ENCODE data around the gene PRX. TPM values are rescaled to one million over a fixed set of nuclear protein-coding genes. Genes with fewer than 3 reads are reported as not detected.

Gene PRX, protein sequence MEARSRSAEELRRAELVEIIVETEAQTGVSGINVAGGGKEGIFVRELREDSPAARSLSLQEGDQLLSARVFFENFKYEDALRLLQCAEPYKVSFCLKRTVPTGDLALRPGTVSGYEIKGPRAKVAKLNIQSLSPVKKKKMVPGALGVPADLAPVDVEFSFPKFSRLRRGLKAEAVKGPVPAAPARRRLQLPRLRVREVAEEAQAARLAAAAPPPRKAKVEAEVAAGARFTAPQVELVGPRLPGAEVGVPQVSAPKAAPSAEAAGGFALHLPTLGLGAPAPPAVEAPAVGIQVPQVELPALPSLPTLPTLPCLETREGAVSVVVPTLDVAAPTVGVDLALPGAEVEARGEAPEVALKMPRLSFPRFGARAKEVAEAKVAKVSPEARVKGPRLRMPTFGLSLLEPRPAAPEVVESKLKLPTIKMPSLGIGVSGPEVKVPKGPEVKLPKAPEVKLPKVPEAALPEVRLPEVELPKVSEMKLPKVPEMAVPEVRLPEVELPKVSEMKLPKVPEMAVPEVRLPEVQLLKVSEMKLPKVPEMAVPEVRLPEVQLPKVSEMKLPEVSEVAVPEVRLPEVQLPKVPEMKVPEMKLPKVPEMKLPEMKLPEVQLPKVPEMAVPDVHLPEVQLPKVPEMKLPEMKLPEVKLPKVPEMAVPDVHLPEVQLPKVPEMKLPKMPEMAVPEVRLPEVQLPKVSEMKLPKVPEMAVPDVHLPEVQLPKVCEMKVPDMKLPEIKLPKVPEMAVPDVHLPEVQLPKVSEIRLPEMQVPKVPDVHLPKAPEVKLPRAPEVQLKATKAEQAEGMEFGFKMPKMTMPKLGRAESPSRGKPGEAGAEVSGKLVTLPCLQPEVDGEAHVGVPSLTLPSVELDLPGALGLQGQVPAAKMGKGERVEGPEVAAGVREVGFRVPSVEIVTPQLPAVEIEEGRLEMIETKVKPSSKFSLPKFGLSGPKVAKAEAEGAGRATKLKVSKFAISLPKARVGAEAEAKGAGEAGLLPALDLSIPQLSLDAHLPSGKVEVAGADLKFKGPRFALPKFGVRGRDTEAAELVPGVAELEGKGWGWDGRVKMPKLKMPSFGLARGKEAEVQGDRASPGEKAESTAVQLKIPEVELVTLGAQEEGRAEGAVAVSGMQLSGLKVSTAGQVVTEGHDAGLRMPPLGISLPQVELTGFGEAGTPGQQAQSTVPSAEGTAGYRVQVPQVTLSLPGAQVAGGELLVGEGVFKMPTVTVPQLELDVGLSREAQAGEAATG (N-terminal part only)
- total RNA-seq (2014; rRNA removed) (2.2 and 2.7 TPM in 2 replicates), Bru-seq, nascent RNA (percentile 33 among the genes with signal in this experiment), BruChase-seq, experiment 1, labeled RNA remaining after a 6-hour chase (percentile 48 among the genes with signal in this experiment), BruChase-seq, experiment 2, labeled RNA remaining after a 2-hour chase (percentile 46 among the genes with signal in this experiment)
- long read RNA-seq, partial matches to known transcripts = 2 of 10 reads
- long read RNA-seq, other reads (novel, unspliced or antisense) = 8 of 10 reads

DNA sequence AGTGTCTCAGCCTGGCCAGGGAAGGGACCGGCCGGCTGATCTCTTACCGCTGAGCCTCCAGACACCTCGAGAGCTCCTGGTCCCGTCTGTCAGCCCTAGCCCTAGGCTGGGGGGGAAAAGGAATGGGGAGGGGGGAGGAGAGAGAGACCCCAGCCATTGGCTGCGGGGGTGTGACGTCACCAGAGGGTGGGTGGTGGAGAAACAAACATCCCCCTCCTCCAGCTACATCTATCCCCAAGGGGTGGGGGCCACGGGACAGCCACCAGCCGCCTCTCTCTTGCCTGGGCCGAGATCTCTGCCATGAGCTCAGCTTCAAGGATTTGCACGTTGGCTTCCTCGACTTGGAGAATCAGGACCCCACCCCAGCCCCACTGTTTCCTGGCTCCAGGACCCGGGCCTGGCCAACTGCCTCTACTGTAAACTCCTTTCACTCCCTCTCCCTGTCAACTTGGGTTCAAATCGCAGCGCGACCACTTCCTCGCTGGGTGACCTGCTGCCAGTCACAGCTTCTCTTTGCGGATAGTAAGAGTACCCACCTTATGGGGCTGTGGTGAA lies at the start of gene PRX:
Gene PRX (minus strand): TSS at position 88 of the 555 bp plus-strand sequence. CDS start 5,446 bp downstream, outside the sequence.
- no peak for ATAC-seq
- BruUV-seq (replicated peaks) = no TSS peak
- DNase-seq = no peak
- CTCF ChIA-PET = no interaction called here
- Histone ChIP-seq H4K20me1 (ENCODE audit: low read length) (no peaks in the 10 kb centered on the region), H3K4me3 (ENCODE audit: low read length) (no peak within 1 kb of the TSS), H3K4me1 (ENCODE audit: insufficient read depth, low read length) (no peaks in the 10 kb centered on the region), H3K4me2 (ENCODE audit: low read length) (no peak within 1 kb of the TSS), H3K79me2 (ENCODE audit: low read length) (no peaks in the 10 kb centered on the region), H3F3A (ENCODE audit: low read length, unreplicated experiment) (no peaks in the 10 kb centered on the region), H3K27me3 (ENCODE audit: low read length) (no peaks in the 10 kb centered on the region), H3K27ac (ENCODE audit: low read length) (no peak within 1 kb of the TSS), H2AFZ (ENCODE audit: low read length) (no peak within 1 kb of the TSS), H3K9ac (ENCODE audit: low read length) (no peak within 1 kb of the TSS), H3K9me2 (replicated peaks; ENCODE audit: low read length) (no peaks in the 10 kb centered on the region), H3K9me3 (ENCODE audit: low read length) (no peaks in the 10 kb centered on the region), H3K36me3 (ENCODE audit: low read depth, low read length) (no peaks in the 10 kb centered on the region)
- POLR2A ChIA-PET (ENCODE audit: unreplicated experiment) = no interaction called here
- intact Hi-C loops (cut with micrococcal nuclease) = no loop called here
- TF ChIP-seq, protein P1, sequence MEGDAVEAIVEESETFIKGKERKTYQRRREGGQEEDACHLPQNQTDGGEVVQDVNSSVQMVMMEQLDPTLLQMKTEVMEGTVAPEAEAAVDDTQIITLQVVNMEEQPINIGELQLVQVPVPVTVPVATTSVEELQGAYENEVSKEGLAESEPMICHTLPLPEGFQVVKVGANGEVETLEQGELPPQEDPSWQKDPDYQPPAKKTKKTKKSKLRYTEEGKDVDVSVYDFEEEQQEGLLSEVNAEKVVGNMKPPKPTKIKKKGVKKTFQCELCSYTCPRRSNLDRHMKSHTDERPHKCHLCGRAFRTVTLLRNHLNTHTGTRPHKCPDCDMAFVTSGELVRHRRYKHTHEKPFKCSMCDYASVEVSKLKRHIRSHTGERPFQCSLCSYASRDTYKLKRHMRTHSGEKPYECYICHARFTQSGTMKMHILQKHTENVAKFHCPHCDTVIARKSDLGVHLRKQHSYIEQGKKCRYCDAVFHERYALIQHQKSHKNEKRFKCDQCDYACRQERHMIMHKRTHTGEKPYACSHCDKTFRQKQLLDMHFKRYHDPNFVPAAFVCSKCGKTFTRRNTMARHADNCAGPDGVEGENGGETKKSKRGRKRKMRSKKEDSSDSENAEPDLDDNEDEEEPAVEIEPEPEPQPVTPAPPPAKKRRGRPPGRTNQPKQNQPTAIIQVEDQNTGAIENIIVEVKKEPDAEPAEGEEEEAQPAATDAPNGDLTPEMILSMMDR (conservative IDR thresholded peaks at IDR 0.05; ENCODE audit: low read depth, low read length) = no peak
- TF ChIP-seq EZH2phosphoT487 (IDR thresholded peaks at IDR 0.05; ENCODE audit: borderline replicate concordance, low read length) = no peak
- TF ChIP-seq EZH2 (IDR thresholded peaks at IDR 0.05; ENCODE audit: low read length, unreplicated experiment) = no peak

DNA sequence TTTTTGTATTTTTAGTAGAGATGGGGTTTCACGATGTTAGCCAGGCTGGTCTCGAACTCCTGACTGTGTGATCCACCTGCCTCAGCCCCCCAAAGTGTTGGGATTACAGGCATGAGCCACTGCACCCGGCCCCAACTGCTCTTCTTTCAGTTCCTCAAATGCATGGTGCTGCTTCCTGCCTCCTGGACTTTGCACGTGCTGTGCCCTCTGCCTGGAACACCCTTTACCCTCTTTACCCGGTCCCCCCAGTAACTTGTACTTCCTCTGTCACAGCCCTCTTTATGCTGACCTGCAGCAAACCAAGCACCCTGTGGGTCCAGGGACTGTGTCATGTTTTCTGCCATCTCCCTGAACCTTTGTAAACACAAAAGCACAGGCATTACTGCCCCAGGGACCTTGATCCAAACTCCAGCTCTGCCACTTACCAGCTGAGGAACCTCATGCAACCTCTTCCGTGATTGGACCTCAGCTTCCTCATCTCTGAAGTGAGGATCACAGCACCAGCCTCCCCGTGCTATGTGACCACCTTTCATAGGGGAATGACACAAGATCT lies 48.6 kb upstream of the PRX start:
- TF ChIP-seq, protein P1 (conservative IDR thresholded peaks at IDR 0.05; ENCODE audit: low read depth, low read length) = no peak
- TF ChIP-seq EZH2phosphoT487 (IDR thresholded peaks at IDR 0.05; ENCODE audit: borderline replicate concordance, low read length) = no peak
- no peak for TF ChIP-seq EZH2 (IDR thresholded peaks at IDR 0.05; ENCODE audit: low read length, unreplicated experiment)
- ChIA-PET POLR2A (ENCODE audit: unreplicated experiment) (no interaction called here), CTCF (no interaction called here)
- Histone ChIP-seq H3K36me3 (ENCODE audit: low read depth, low read length) (no peaks in the 10 kb centered on the region), H3K9me3 (ENCODE audit: low read length) (no peaks in the 10 kb centered on the region), H2AFZ (ENCODE audit: low read length) (no peak overlapping the region), H3K9ac (ENCODE audit: low read length) (no peak overlapping the region), H3K9me2 (replicated peaks; ENCODE audit: low read length) (no peaks in the 10 kb centered on the region), H3K27ac (ENCODE audit: low read length) (no peak overlapping the region), H3K4me1 (ENCODE audit: insufficient read depth, low read length) (peaks cover 20% of the 10 kb centered on the region), H3K27me3 (ENCODE audit: low read length) (no peaks in the 10 kb centered on the region), H3K4me2 (ENCODE audit: low read length) (no peak overlapping the region), H4K20me1 (ENCODE audit: low read length) (no peaks in the 10 kb centered on the region), H3F3A (ENCODE audit: low read length, unreplicated experiment) (no peaks in the 10 kb centered on the region), H3K79me2 (ENCODE audit: low read length) (peaks cover 20% of the 10 kb centered on the region), H3K4me3 (ENCODE audit: low read length) (no peak overlapping the region)
- intact Hi-C loops (cut with micrococcal nuclease) = loop anchor here (5.0 kb wide), 1 partner anchor 61 kb away; no protein-coding TSS in a partner anchor
- DNase-seq = no peak
- no peak for ATAC-seq
- BruUV-seq (replicated peaks) = no TSS peak
